Transverse colon (tissue), 4 donors: ENCODE measurements around the gene ZC3H13. TPM values are rescaled to one million over a fixed set of nuclear protein-coding genes. Genes with fewer than 3 reads are reported as not detected.
"Not testable (repeated sequence)": the region's sequence is repeated elsewhere in the genome, so short reads cannot be mapped to it uniquely, and the experiment has no call there.

Experiments used
- DNase-seq: peaks from one replicate; pipeline ENCODE4 v3.0.0-alpha.2; 2019
- H3K27ac ChIP-seq, 4 donors: fragments of 200-600 bp; sonication (generic); 2 replicates each; pipeline ENCODE4 v1.5.1; 2016 to 2018; ENCODE audit warnings: inconsistent platforms in 4 of 4
- H3K27me3 ChIP-seq: fragments of 200-600 bp; sonication (generic); 2 replicates; pipeline ENCODE4 v1.5.1; 2017; ENCODE audit warnings: inconsistent platforms
- H3K36me3 ChIP-seq, 4 donors: fragments of 200-600 bp; sonication (generic); 2 replicates each; pipeline ENCODE4 v1.5.1; 2017 to 2019; ENCODE audit warnings: inconsistent platforms in 4 of 4
- H3K4me1 ChIP-seq, 4 donors: fragments of 200-600 bp; sonication (generic); 2 replicates each; pipeline ENCODE4 v1.5.1; 2017 to 2020; ENCODE audit warnings: inconsistent platforms in 4 of 4
- H3K4me3 ChIP-seq, 4 donors: fragments of 200-600 bp; sonication (generic); 1 replicate in 1 of 4; 2 replicates in 3 of 4; pipeline versions ENCODE4 v1.5.1 to v1.6.1; 2017 to 2019; ENCODE audit warnings: inconsistent platforms in 4 of 4
- H3K9me3 ChIP-seq, 2 donors: fragments of 200-600 bp; sonication (generic); 2 replicates each; pipeline ENCODE4 v1.5.1; 2017 to 2019; ENCODE audit warnings: inconsistent platforms in 2 of 2
- CTCF ChIP-seq, 5 experiments: fragments of 200-600 bp in 3 of 5; fragments of 450-650 bp in 2 of 5; sonication (generic) in 3 of 5; IDR thresholded peaks; 1 replicate in 2 of 5; 2 replicates in 3 of 5; pipeline ENCODE4 v1.5.1; 2016 to 2017; ENCODE audit warnings: antibody characterized with exemption in 5 of 5, inconsistent platforms in 3 of 5, mild to moderate bottlenecking in 2 of 5, moderate library complexity in 1 of 5
- EP300 ChIP-seq: sonication (generic); formaldehyde crosslinking; IDR thresholded peaks from one replicate; pipeline ENCODE4 v1.6.1; 2017; ENCODE audit warnings: antibody characterized with exemption, low read depth
- POLR2A ChIP-seq: fragments of 450-650 bp; IDR thresholded peaks from one replicate; pipeline ENCODE4 v1.6.1; 2016; ENCODE audit warnings: antibody characterized with exemption, mild to moderate bottlenecking, moderate library complexity
- POLR2AphosphoS5 ChIP-seq, 3 donors: sonication (generic); formaldehyde crosslinking; IDR thresholded peaks; one replicate each; pipeline ENCODE4 v1.6.1; 2016; ENCODE audit warnings: antibody characterized with exemption in 3 of 3
- WGBS, 2 donors: methylation state at CpG; one replicate each; pipeline ENCODE4 v1.1.5; 2018; ENCODE audit warnings: low coverage in 1 of 2; 5-methylcytosine and 5-hydroxymethylcytosine counted together
- in situ Hi-C, 4 donors: fragments of 200-750 bp; cut with MboI; loops; one replicate each; pipeline versions ENCODE4 v1.15.0 to v1.15.1; 2017; ENCODE audit warnings: low sequenced_read_pairs in 3 of 4, low pct_ligation_motif_present in 1 of 4, low pct_unique_long_range_greater_than_20kb in 1 of 4
- intact Hi-C: fragments of 100-400 bp; cut with DNase I; formaldehyde crosslinking; loops from one replicate; pipeline ENCODE4 v1.15.1; 2023; ENCODE audit warnings: low total_unique reads
- total RNA-seq, 4 donors: library from RNA; depleted of rRNA; stranded (reverse); fragments of >200 nt; gene quantifications; one replicate each; pipeline ENCODE4 v1.1.0, GENCODE V29; 2016

The ZC3H13 gene
- total RNA-seq, 4 donors from 2014 or later = 14.2 to 67.5 (median 23.7) TPM

DNA sequence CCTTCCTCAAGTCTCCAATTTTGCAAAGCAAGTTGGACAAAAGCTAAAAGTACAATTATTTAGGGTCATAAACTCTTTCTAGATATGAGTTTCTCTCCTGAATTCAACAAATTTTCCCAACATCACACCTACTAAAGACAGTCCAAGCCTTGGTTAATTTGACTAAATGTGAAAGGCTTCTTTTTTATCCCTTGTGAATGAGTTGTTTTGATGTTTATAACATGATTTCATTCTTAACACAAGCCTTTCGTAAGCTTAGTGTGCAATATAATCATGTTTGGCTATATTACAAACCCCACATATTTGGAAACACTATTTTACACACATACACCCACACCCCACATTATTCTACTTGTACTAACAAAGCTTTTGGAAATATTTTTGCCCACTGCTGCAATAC is 57.3 kb downstream of the ZC3H13 start:
- in situ Hi-C loops (loop anchor here in 1 of 4 donors (25.0 kb wide), 1 partner anchor 483 kb away; no protein-coding TSS in a partner anchor), intact Hi-C loops (no loop called here)
- H3K4me1 ChIP-seq = no peaks in the 10 kb centered on the region
- no peaks in the 10 kb centered on the region for H3K9me3 ChIP-seq
- H3K27me3 ChIP-seq = no peaks in the 10 kb centered on the region
- TF ChIP-seq POLR2A = no peak
- no peak for TF ChIP-seq POLR2AphosphoS5 (IDR thresholded peaks at IDR 0.05)
- TF ChIP-seq EP300 = no peak
- no peak for TF ChIP-seq CTCF (IDR thresholded peaks at IDR 0.05)
- WGBS, 2 donors = 73 to 95% methylated on average over 1 of the region's 1 CpG
- H3K4me3 ChIP-seq = no peak overlapping the region
- H3K36me3 ChIP-seq = peaks cover 0 to 13% (median 4%) of the 10 kb centered on the region in 4 donors
- DNase-seq = no peak
- H3K27ac ChIP-seq = no peak overlapping the region

- in situ Hi-C loops (loop anchor here in 1 of 4 donors (25.0 kb wide), 1 partner anchor 482 kb away; no protein-coding TSS in a partner anchor), intact Hi-C loops (no loop called here)
- DNase-seq = no peak
- no peaks in the 10 kb centered on the region for H3K27me3 ChIP-seq
- 80 to 93% methylated on average over 1 to 2 of the region's 2 CpGs for WGBS, 2 donors
- TF ChIP-seq EP300 = no peak
- TF ChIP-seq CTCF (IDR thresholded peaks at IDR 0.05) = no peak
- TF ChIP-seq POLR2AphosphoS5 (IDR thresholded peaks at IDR 0.05) = no peak
- H3K36me3 ChIP-seq = peaks cover 0 to 8% (median 1%) of the 10 kb centered on the region in 4 donors
- H3K9me3 ChIP-seq = no peaks in the 10 kb centered on the region
- H3K4me1 ChIP-seq = no peaks in the 10 kb centered on the region
- H3K27ac ChIP-seq = no peak overlapping the region
- H3K4me3 ChIP-seq = no peak overlapping the region
Measured at GRCh38 chr13:45994752-45995151, 57.8 kb downstream of the ZC3H13 start.

GRCh38 chr13:45989607-45990006 is 62.9 kb downstream of the ZC3H13 start:
- no peak for DNase-seq
- intact Hi-C loops = no loop called here

GRCh38 chr13:45981127-45981526 is 71.4 kb downstream of the ZC3H13 start:
- in situ Hi-C loops = loop anchor here in 1 of 4 donors (25.0 kb wide), 1 partner anchor 469 kb away; no protein-coding TSS in a partner anchor
- H3K36me3 ChIP-seq = peaks cover 0 to 45% (median 8%) of the 10 kb centered on the region in 4 donors
- H3K4me3 ChIP-seq, H3K27me3 ChIP-seq, H3K4me1 ChIP-seq, DNase-seq, intact Hi-C loops, H3K27ac ChIP-seq, H3K9me3 ChIP-seq: not testable (repeated sequence)
- WGBS, 2 donors = no CpG with 5 or more reads among the region's 2 CpGs

More at GRCh38 chr13:45989607-45990006, 62.9 kb downstream of the ZC3H13 start:
- Histone ChIP-seq H3K4me1 (no peaks in the 10 kb centered on the region), H3K9me3 (no peaks in the 10 kb centered on the region), H3K36me3 (peaks cover 0 to 38% (median 11%) of the 10 kb centered on the region in 4 donors), H3K27ac (no peak overlapping the region), H3K4me3 (no peak overlapping the region), H3K27me3 (no peaks in the 10 kb centered on the region)
- in situ Hi-C loops = loop anchor here in 1 of 4 donors (25.0 kb wide), 1 partner anchor 477 kb away; no protein-coding TSS in a partner anchor
- TF ChIP-seq POLR2A (no peak), CTCF (IDR thresholded peaks at IDR 0.05) (no peak), POLR2AphosphoS5 (IDR thresholded peaks at IDR 0.05) (no peak), EP300 (no peak)

DNA sequence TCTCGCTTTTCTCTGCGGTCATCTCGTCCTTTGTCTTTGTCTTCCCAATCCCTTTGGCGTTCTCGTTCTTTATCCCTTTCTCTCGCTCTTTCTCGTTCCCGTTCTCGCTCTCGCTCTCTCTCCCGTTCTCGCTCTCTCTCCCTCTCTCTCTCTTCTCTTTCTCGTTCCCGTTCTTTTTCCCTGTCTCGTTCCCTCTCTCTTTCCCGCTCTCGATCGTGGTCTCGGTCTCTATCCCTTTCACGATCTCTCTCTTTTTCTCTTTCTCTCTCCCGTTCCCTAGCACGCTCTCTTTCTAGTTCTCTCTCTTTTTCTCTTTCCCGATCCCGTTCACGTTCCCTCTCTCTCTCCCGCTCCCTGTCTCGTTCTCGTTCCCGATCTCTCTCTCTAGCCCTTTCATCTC is 77.2 kb downstream of the ZC3H13 start:
- DNase-seq = no peak
- H3K9me3 ChIP-seq = no peaks in the 10 kb centered on the region
- in situ Hi-C loops (loop anchor here in 1 of 4 donors (25.0 kb wide), 1 partner anchor 463 kb away; no protein-coding TSS in a partner anchor), intact Hi-C loops (no loop called here)
- H3K36me3 ChIP-seq = peaks cover 0 to 51% (median 10%) of the 10 kb centered on the region in 4 donors
- no peaks in the 10 kb centered on the region for H3K4me1 ChIP-seq
- H3K27me3 ChIP-seq = no peaks in the 10 kb centered on the region
- H3K4me3 ChIP-seq = no peak overlapping the region
- 85 to 97% methylated on average over 9 to 29 of the region's 29 CpGs for WGBS, 2 donors
- no peak overlapping the region for H3K27ac ChIP-seq
- TF ChIP-seq EP300 = no peak
- TF ChIP-seq POLR2AphosphoS5 (IDR thresholded peaks at IDR 0.05) = no peak
- no peak for TF ChIP-seq POLR2A
- no peak for TF ChIP-seq CTCF (IDR thresholded peaks at IDR 0.05)
